ENCODE data around the gene NMU.

NMU gene

GRCh38 chr4:55546756-55547465 lies 89.2 kb downstream of the NMU start, which contains the start of gene CLOCK:
Gene CLOCK, minus strand, starts transcription at chr4:55546909. Its CDS starts 64,124 bp downstream, at chr4:55482785.
- TF ChIP-seq MYC (IDR thresholded peaks at IDR 0.05; ENCODE audit: low read depth, low read length) (peak; percentile 8; the same call in 1 of the 2 replicates), POLR2A (IDR thresholded peaks at IDR 0.05; ENCODE audit: extremely low read depth, insufficient read length) (peak; percentile 52), CTCF (IDR thresholded peaks at IDR 0.05; ENCODE audit: low read depth, low read length) (peak; percentile 29)
- TF ChIP-seq, protein P1, sequence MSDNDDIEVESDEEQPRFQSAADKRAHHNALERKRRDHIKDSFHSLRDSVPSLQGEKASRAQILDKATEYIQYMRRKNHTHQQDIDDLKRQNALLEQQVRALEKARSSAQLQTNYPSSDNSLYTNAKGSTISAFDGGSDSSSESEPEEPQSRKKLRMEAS (IDR thresholded peaks at IDR 0.05; ENCODE audit: low read depth, low read length) = no peak
- DNase-seq (ENCODE audit: low read depth) = peak; percentile 90
- H3K4me3 ChIP-seq (ENCODE audit: low read depth, low read length) = peak within 1 kb of the TSS; percentile 90

GRCh38 chr4:55546506-55546755 lies 89.7 kb downstream of the NMU start:
- TF ChIP-seq CTCF (IDR thresholded peaks at IDR 0.05; ENCODE audit: low read depth, low read length) (no peak), MYC (IDR thresholded peaks at IDR 0.05; ENCODE audit: low read depth, low read length) (no peak), POLR2A (IDR thresholded peaks at IDR 0.05; ENCODE audit: extremely low read depth, insufficient read length) (no peak)
- TF ChIP-seq, protein P1 (IDR thresholded peaks at IDR 0.05; ENCODE audit: low read depth, low read length) = no peak
- H3K4me3 ChIP-seq (ENCODE audit: low read depth, low read length) = peak overlapping the region; percentile 90
- no peak for DNase-seq (ENCODE audit: low read depth)

DNA sequence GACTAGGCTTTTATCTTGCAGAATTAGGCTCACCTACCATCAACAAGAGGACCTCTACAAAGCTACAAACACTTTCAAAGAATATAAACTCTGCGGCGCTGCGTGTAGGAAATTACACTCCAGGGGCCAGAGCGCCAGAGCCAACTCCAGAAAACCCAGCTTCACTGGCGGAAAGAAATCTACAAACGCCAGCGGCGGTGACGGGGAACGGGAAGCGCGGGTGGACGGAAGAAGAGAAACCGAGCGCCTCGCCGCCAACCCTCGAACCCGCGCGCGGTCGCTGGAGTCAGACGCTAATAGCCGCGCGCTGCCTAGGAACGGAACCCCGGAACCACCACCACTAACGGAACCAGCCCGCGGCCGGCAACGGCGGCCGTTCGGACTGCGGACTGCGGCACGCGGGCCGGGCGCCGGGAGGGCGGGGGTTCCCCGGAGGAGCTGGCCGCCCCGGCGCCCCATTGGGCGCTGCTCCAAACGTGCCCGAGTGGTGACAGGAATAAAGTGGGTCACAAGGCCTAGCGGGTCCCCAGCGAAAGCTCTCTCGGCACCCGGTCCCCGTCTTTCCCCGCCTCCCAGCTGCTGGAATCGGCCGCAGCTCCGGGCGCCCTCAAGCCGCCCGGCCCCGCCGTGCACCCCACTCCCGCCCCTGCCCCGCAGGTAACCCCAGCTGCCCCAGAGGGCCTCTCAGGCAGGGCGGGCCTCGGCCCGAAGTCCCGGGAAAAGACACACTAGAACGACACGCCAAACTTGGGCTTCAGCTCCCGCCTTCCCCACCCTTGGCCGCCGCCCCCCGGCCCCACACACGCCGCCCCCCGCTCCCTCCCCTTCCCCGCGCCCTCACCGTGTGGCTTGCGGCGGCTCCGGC lies 90.2 kb downstream of the NMU start:
- TF ChIP-seq CTCF (IDR thresholded peaks at IDR 0.05; ENCODE audit: low read depth, low read length) (no peak), MYC (IDR thresholded peaks at IDR 0.05; ENCODE audit: low read depth, low read length) (peak; percentile 71)
- TF ChIP-seq, protein P1 (IDR thresholded peaks at IDR 0.05; ENCODE audit: low read depth, low read length) = peak; percentile 12; the same call in 1 of the 2 replicates
- peak overlapping the region; percentile 90 for H3K4me3 ChIP-seq (ENCODE audit: low read depth, low read length)
- DNase-seq (ENCODE audit: low read depth) = peak; percentile 82

Data from NB4 (cell line).